ENCODE data around the gene MDGA2.

DNA sequence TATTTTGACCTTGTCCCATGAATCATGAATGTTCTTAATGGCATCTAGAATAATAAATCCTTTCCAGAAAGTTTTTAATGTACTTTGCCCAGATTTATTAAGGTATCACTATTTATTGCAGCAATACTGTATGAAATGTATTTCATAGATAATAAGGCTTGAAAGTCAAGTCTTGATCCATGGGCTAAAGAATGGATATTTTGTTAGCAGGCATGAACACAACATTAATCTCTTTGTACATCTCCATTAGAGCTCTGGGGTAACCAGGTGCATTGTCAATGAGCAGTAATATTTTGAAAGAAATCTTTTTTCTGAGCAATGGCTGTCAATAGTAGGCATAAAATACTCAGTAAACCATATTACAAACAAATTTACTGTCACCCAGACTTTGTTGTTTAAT lies 882.3 kb downstream of the MDGA2 start:
- TF ChIP-seq CTCF (IDR thresholded peaks at IDR 0.05) (no peak), ZFX (IDR thresholded peaks at IDR 0.05; ENCODE audit: borderline replicate concordance) (no peak)
